ENCODE data around the gene MAPT.

Gene MAPT

DNA sequence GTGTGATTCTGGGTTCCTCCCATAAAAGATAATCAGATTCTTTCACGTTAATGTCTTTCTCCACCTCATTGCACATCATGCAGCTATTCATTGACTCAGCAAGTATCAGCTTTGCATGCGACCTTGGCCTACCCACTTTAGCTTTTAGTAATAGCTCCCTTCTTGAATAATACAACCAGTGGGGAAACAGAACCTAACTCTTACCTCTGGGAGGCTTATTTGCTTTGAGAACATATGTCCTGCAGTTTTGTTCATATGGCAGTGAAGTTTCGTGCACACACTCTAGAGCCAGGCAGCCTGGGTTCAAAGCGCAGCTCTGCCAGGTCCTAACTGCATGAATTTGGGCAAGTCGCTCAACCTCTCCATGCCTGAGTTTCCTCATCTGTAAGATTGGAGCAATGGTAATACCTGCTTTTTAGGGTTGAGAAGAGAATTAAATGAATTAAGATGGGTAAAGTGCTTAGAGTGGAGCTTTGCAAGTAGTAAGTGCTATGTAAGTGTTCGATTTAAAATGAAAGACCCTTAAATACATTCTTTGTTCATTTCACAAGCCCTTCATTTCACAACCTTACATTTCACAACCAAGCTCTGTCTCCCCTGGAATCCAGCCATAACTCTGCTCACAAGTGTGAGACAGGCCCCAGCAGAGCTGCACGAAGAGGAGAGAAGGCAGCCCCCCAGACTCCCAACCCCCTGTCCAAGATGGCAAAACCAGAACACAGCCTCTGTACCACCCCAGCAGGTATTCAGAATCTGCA, 29.3 kb downstream of the MAPT start:
- H3K4me3 ChIP-seq (ENCODE audit: low read depth, low read length), result no peak overlapping the region
- peak; percentile 62 for DNase-seq (ENCODE audit: low read depth)
- TF ChIP-seq, protein P1, sequence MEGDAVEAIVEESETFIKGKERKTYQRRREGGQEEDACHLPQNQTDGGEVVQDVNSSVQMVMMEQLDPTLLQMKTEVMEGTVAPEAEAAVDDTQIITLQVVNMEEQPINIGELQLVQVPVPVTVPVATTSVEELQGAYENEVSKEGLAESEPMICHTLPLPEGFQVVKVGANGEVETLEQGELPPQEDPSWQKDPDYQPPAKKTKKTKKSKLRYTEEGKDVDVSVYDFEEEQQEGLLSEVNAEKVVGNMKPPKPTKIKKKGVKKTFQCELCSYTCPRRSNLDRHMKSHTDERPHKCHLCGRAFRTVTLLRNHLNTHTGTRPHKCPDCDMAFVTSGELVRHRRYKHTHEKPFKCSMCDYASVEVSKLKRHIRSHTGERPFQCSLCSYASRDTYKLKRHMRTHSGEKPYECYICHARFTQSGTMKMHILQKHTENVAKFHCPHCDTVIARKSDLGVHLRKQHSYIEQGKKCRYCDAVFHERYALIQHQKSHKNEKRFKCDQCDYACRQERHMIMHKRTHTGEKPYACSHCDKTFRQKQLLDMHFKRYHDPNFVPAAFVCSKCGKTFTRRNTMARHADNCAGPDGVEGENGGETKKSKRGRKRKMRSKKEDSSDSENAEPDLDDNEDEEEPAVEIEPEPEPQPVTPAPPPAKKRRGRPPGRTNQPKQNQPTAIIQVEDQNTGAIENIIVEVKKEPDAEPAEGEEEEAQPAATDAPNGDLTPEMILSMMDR (conservative IDR thresholded peaks at IDR 0.05; ENCODE audit: low read depth, low read length), result no peak

DNA sequence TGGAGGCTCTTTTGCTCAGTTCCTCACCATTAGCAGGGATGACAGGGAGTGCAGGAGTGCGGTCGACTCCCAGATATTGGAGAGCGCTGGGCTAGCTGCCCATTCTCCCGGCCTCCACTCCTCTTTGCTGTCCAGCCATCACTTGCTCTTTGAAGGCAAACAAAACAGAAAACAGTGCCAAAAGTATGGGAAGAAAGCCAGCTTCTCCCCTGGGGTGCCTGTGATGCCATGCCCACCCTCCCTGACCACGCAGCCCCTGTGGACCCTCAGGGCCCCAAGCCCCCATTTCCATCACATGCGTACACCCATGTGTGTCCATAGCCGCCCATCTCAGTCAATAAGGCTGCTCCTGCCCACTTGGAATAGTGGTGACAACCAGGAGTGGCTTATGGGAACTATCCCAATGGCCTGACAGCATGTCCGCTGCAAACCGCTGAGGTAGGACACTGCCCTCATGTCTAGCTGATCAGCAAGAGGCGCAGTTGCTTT, 30.0 kb downstream of the MAPT start:
- DNase-seq (ENCODE audit: low read depth), result no peak
- TF ChIP-seq, protein P1 (conservative IDR thresholded peaks at IDR 0.05; ENCODE audit: low read depth, low read length), result no peak
- no peak overlapping the region for H3K4me3 ChIP-seq (ENCODE audit: low read depth, low read length)

DNA sequence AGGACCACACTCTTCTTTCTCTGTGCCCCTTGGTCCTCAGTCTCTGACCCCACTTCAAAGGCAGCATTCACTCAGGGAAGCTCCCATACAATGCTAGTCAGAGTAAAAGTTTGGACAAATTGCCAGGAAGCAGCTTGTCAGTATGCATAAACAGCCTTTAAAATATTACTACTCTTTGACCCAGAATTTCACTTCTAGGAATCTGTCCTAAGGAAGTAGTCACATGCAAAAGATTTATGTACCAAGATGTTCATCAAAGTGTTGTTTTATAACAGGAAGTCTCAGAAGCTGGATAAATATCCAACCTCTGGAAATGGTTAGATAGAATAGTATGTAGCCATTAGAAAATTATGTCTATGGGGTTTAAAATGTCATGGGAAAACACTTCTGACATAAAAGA, 31.0 kb downstream of the MAPT start:
- no peak overlapping the region for H3K4me3 ChIP-seq (ENCODE audit: low read depth, low read length)
- DNase-seq (ENCODE audit: low read depth), result no peak
- TF ChIP-seq, protein P1 (conservative IDR thresholded peaks at IDR 0.05; ENCODE audit: low read depth, low read length), result no peak

DNA sequence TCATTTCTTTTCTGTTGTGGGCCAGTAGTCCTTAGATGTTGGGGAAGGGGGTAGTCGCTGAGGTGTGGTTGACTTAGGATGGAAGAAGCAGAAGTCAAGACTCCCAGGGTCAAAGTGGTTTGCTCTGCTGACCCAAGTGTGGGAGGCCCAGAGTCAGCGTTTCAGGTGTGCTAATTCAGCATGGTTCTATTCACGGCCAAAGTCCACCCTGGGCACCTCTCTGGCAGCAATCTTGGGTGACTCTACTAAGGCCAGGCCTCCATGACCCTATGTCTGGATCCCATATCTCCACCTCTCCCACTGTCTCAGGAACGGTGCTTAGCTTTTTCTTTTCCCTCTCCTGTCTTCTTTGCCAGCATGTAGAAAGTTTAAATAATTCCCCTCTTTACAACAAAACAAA, 32.9 kb downstream of the MAPT start:
- no peak for DNase-seq (ENCODE audit: low read depth)
- TF ChIP-seq, protein P1 (conservative IDR thresholded peaks at IDR 0.05; ENCODE audit: low read depth, low read length), result no peak

DNA sequence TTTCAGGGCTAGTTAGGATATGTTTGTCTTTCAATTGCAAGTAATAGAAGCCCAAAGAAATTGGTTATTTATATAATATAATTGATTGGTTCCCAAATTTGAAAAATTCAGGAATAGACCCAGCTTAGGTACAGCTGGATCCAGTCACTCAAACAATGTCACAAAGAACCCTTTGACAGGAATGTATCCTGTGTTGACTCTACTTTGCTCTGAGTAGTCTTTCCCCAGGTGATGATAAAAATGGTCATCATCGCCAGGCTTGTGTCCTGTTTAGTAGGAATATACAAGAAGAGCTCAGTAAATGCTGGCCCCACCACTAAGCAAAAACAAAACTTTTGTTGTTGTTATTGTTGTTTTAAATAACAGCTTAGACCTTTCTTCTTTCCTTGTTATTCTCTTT, 35.0 kb downstream of the MAPT start:
- DNase-seq (ENCODE audit: low read depth), result no peak
- H3K4me3 ChIP-seq (ENCODE audit: low read depth, low read length), result no peak overlapping the region
- TF ChIP-seq, protein P1 (conservative IDR thresholded peaks at IDR 0.05; ENCODE audit: low read depth, low read length), result no peak

More for the DNA sequence above, 32.9 kb downstream of the MAPT start:
- H3K4me3 ChIP-seq (ENCODE audit: low read depth, low read length), result no peak overlapping the region

DNA sequence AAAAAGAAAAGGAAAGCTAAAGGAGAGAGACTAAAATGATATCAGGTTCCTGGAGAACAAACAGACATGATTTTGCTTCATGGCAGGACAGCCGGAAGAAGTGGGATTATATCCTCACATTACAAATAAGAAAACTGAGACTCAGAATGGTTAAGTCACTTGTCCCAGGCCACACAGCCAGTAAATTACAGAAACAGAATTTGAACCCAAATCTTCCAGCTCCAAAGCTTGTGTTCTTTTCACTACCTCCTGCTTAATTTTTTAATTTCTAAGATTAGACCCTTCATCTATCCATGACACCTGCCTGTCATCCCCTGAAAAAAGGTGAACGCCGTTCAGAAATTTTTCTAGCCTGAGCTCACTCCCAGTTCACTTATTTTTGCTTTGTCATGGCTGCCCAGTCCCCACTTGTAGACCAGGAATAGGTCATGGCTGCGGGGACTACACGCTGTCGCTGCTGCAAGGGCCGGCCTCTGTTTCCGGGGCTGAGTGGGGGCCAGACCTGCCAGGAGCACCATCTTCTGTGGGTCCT, 36.1 kb downstream of the MAPT start:
- TF ChIP-seq, protein P1 (conservative IDR thresholded peaks at IDR 0.05; ENCODE audit: low read depth, low read length), result no peak
- H3K4me3 ChIP-seq (ENCODE audit: low read depth, low read length), result no peak overlapping the region
- DNase-seq (ENCODE audit: low read depth), result no peak

DNA sequence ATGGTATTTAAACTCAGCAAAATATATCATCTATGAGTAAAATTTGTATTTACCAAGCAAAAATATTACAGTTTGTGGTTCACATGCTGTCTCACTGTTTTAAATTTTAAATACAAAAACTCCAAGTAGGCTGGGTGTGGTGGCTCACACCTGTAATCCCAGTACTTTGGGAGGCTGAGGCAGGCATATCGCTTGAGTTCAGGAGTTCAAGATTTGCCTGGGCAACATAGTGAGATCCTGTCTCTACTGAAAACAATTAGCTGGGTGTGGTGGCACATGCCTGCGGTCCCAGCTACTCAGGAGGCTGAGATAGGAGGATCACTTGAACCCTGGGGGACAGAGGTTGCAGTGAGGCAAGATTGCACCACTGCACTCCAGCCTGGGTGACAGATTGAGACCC, 37.3 kb downstream of the MAPT start:
- TF ChIP-seq, protein P1 (conservative IDR thresholded peaks at IDR 0.05; ENCODE audit: low read depth, low read length), result no peak
- no peak for DNase-seq (ENCODE audit: low read depth)
- no peak overlapping the region for H3K4me3 ChIP-seq (ENCODE audit: low read depth, low read length)
